HG03520 (cell line): ENCODE data around the gene FBN2.

Source experiments
- ATAC-seq: cut with Tn5 transposase; IDR thresholded peaks from one replicate; pipeline ENCODE4 v1.9.1; 2021; ENCODE audit warnings: mild to moderate bottlenecking, moderate library complexity; ENCODE audit not compliant: unreplicated experiment

FBN2 gene

GRCh38 chr5:128262911-128263310, 275.1 kb downstream of the FBN2 start:
- ATAC-seq, result no peak

DNA sequence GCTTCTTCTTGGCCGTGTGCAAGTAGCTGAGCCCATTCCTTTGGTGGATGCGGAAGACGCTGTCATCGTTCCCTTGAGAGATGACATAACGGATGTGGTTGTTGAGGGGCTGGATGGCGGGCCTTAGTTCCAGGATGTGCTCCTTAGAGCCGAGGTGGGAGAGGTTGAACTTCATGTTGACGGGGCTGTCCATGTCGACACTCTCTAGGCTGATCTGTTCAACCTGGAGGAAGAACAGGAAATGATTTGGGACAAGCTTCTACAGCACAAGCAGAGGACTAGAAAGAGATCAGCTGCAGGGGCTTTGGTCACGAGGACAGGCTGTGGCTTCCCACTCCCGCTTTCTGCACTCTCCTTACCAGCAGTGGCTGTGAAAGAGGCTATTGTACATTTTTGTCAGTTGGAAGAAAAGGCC, 278.4 kb downstream of the FBN2 start:
- ATAC-seq, result no peak

DNA sequence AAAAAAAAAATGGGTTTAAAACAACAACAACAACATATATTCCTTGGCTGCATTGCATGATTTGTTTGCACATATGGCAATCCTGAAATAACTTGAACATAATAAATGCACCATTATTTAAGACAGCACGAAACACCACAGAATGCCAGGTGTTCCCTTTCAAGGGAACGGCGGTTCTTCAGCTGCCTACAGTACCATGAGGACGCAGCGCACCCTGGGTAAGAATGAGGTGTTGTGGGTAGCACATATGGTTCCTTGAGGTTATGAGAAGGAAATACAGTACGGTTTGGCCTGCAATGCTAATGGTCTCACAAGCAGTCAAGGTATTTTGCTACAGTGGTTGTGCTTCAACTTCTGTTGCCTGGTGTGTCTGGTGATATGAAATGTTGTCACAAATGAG, 279.7 kb downstream of the FBN2 start:
- ATAC-seq, result no peak

DNA sequence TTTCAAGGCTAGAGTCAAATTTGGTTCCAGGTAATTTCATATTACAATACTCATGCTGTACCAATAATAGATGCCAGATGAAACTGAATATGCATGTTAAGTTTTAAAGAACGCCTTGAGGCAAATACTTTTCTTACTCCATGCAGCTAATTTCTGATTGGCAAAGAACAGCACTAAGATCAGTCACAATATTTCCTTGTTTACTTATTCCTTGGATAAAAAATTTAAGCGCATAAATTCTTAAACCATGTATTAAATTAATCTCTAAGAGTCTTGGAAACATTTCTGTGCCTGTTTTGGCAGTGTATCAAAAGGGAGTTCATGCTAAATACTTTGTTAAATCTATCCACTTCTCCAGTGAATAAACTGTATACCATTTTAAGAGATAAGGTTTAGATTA, 281.0 kb downstream of the FBN2 start:
- ATAC-seq, result no peak

DNA sequence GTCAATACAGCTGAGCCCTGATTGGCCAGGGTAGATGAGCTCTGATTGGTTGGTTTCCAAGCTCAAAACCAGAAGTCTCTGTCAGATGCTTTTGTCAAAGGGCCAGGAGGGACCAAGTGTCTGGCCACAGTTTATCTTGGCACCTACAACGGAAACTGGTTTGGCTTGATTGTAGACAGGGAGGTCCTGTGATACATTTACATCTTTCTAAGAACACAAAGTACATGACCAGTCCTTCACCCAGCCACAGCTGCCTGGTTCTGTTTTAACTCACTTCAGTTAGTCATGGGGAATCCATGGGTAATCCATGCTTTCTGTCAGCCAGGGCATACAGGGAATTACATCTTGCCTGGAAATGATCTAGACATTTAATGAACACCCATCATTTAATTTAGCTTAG, 283.3 kb downstream of the FBN2 start:
- no peak for ATAC-seq

DNA sequence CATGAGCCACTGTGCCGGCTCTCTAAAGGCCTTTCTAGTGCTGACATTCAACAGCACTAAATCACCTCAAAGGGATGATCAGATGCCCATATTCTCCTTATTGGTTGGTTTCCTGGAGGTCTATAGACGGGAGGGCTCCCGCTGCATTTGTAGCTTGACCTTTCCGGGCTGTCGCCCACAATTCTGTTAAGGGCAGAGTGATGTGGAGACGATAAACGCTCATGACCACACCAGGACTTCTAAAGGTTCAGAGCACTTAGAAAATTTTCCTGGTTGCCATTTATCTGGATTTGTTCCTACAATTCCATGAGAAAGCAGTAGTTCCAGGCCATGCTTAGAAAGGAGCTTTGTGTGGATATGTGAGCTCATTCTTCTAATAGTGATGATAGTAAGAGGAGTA, 284.2 kb downstream of the FBN2 start:
- ATAC-seq, result no peak

DNA sequence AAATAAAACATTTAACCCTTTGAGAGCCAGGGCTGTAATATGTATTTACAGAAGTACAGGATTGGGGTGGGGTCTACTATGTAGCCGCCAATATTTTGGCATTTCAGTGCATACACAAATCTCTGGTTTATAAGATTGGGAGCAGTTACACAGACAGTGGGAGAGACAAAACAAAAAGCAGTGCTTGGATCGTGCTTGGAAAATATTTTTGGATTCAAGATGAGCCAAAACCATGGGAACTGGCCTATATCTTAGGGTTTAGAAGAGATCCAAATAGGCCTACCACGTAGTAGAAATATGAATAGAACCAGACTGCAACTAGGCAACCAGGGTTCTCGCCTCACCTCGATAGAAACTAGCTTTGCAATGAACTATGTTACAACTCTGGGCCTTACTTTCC, 284.9 kb downstream of the FBN2 start:
- ATAC-seq, result no peak

- ATAC-seq, result no peak
These were observed 285.3 kb downstream of the FBN2 start for GRCh38 chr5:128252756-128253155.

DNA sequence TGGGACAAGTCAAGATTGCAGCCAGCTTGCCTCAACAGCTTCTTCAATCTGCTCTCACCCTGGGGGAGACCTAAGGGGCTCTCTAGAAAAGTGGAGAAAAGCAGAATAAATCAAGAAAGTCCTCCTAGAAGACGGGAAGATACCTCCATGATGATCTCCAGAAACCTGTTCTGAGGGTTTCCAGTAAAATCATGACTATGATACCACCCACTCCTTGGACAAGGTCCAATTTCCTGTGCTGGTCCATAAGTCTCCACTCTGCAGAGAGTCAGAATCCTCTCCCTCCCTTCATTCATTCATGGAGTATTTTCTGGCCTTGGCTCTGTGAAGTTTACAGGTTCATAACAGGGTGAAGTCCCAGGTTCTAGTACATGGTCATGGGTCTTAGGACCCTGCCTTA, 285.8 kb downstream of the FBN2 start:
- ATAC-seq, result no peak

GRCh38 chr5:128245974-128246373, 292.1 kb downstream of the FBN2 start:
- no peak for ATAC-seq

- ATAC-seq, result no peak
These were observed 294.0 kb downstream of the FBN2 start for GRCh38 chr5:128243958-128244582.

DNA sequence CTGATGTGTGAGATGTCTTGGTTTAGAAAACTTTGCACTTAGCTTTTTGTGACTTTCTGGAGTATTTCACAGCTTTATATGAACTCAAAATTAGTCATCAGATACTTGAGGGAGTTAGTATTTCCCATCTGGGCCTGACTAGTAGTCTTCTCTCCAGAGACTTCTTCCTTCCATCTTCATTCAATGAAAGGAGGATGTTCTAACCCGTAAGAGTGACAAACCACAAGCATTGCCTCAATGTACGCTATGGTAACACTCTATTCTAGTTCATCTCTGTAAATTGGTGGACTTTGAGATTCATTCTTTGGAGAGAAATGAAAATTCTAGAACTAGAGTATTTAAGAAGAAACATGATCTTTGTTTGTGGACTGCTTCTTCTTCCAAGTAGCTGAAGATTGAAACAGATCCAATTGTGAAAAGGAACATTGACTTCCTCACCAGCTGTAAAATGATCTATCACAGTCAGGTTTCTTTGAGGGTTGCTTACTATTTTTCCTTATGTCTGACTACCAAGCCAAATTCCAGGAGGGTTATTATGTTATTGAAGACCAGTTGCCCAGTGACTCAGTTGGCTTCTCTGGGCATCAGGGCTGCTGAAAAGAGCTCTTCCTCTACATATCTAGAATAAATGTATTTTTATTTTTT, 296.9 kb downstream of the FBN2 start:
- ATAC-seq, result no peak

- no peak for ATAC-seq
These were observed 300.5 kb downstream of the FBN2 start for GRCh38 chr5:128237546-128237945.

DNA sequence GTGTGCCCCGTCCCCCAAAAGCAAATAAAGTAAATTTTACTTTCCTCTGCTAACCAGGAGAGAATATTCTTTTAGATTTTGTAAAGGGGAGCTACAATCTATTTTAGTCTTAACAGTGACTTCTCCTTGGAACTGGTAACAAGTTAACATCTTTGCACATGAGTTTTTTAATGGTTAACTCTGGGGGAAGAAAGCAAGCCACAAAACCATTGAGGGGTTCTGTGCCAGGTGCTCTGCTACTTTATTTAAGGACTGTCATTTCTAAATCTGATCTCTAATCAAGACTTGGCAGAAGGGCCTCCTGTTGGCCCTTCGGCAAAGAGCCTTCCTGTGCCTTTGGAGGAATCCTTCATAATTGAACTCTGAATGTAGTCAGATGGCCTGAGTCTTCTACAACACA, 301.0 kb downstream of the FBN2 start:
- ATAC-seq, result no peak

GRCh38 chr5:128236334-128236733, 301.7 kb downstream of the FBN2 start:
- ATAC-seq, result no peak

DNA sequence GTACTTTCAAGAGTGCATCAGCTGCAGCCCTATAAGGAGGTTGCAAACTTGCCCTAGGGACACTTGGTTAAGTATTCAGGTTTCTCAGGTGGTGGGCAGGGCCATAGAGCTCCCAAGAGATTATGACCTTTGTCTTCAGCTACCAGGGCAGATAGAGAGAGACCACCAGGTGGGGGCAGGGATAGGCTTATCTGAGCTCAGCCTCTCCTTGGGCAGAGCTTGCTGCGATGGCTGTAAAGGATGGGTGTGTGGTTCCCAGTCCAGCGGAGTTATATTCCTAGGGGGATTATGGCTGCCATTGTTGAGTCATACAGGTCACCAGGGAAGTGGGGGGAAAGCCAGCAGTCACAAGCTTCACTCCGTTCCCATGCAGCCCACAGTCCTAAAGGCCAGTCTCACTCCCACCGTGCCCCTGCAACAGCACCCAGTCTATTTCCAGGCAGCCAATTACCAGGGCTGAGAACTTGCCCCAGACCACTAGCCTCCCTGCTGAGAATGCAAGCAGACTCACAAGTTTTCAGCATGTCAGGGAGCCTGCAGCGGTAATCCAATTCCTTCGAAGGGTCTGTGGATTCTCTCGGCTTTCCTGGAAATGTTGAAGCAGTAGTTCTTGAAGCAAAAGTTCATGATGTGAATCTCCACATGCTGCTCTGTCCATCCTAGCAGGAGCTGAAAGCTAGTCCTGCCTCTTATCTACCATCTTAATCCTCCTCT, 303.0 kb downstream of the FBN2 start:
- ATAC-seq, result no peak

DNA sequence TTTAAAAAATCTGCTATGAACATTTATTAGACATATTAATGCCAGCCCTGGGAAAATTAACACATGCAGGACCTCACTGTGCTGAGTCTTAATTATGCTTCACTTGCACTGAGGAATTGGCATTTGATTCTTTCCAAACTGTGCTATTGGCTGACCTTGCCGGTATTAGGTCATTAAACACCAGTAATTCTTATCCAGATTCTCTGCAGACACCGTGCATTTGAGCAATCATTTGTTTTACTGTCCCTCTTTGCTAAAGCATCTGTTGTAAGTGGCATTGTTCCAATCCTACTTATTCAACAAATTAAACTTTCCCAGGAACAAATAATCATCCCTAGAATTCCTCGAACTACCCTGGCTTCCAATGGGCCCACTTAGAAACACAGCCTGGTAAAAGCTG, 309.5 kb downstream of the FBN2 start:
- ATAC-seq, result no peak

GRCh38 chr5:128228008-128228407, 310.0 kb downstream of the FBN2 start:
- ATAC-seq, result no peak

DNA sequence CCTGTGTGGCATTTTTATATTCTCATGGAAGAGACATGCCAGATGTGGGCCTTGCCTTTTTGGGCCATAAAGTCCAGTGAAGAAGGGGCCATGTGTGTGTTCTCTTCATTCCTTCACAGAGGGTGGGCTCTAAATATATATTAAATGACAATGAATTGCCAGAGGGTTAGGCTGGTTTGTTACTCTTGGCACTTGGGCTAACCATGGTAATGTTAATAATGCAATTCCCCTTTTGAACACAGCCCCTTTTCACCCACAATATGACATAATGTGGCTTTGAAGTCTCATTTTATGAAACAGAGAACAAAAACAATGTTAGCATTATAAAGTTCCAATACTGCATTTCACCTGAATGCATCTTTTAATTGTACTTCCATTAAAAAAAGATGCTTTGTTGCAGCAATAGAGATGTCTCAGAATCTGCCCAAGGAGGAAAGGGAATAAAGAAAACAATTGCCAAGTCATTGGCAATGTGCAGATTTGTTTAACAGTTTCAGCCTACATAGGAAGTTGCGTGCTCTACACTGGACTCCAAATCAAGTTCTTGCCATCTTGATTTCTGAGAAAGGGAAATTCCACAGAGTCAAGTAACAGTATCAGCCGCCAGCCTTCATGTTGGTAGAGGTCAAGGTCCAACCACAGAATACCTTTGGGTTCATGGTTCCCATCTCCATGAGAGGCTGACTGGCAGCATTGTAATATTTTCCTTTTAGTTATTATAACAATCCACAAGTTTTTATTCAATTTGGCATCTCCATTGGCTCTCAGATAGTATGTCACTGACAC, 312.6 kb downstream of the FBN2 start:
- no peak for ATAC-seq

- no peak for ATAC-seq
These were observed 313.7 kb downstream of the FBN2 start for GRCh38 chr5:128224336-128224735.

DNA sequence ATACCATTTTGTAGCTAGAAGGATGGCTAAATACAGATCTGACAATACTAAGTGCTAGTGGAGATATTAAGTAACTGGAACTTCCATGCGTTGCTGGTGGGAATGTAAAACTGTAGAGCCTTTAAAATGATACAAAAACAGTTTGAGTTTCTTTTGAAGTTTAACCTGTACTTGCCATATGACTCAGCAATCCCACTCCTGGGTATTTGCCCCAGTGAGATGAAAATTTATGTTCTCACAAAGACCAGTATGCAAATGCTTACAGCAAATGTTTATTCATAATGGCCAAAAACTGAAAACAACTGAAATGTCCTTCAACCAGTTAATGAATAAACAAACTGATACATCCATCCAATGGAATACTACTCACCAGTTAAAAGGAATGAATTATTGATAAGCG, 317.2 kb downstream of the FBN2 start:
- no peak for ATAC-seq
